Caco-2 (cell line): ENCODE results near the gene CCNI2. TPM values are rescaled to one million over a fixed set of nuclear protein-coding genes. Genes with fewer than 3 reads are reported as not detected.
A peak's percentile ranks its signal among the peaks of the same experiment; 100 is the strongest.

Experiments used
- BruUV-seq: library from RNA; stranded (reverse); fragments of 400-500 nt; replicated peaks from 2 replicates; lab custom pipeline; 2021; lab: Mats Ljungman, UMichigan
- CTCF ChIA-PET: fragments of 300-600 bp; sonication (Branson Sonifier 250); formaldehyde crosslinking; loops from one replicate; lab custom pipeline; 2022; ENCODE audit warnings: antibody characterized with exemption; lab: Charles Lee
- POLR2A ChIA-PET: fragments of 300-600 bp; sonication (Branson Sonifier 250); formaldehyde crosslinking; loops from one replicate; lab custom pipeline; 2022; ENCODE audit warnings: antibody characterized with exemption; lab: Charles Lee
- DNase-seq, 2 experiments: peaks; one replicate each; pipeline versions ENCODE4 v3.0.0 to v3.0.0-alpha.2; 2020 to 2022
- H3K27me3 ChIP-seq: replicated peaks from 2 replicates; pipeline ENCODE4 v1.6.0; 2011; ENCODE audit warnings: low read length; ENCODE audit not compliant: control insufficient read depth, insufficient read depth
- H3K36me3 ChIP-seq: 2 replicates; pipeline ENCODE4 v1.5.1; 2011; ENCODE audit warnings: low read length; ENCODE audit not compliant: control insufficient read depth, insufficient read depth
- H3K4me1 ChIP-seq: fragments of 250-450 bp; sonication (Bioruptor Pico); 2 replicates; pipeline ENCODE4 v1.5.1; 2020; ENCODE audit warnings: mild to moderate bottlenecking
- H3K4me3 ChIP-seq: 2 replicates; pipeline ENCODE4 v1.5.1; 2011; ENCODE audit warnings: low read depth, mild to moderate bottlenecking, control low read depth, low read length
- H3K9me3 ChIP-seq: fragments of 250-450 bp; sonication (Bioruptor Pico); 2 replicates; pipeline ENCODE4 v1.5.1; 2020; ENCODE audit warnings: mild to moderate bottlenecking, moderate library complexity
- H3K27ac Mint-ChIP-seq: one replicate; pipeline ENCODE4 v1.8.0; 2022; ENCODE audit warnings: mixed read lengths; ENCODE audit not compliant: unreplicated experiment
- H3K27me3 Mint-ChIP-seq: one replicate; pipeline ENCODE4 v1.8.0; 2022; ENCODE audit warnings: mixed read lengths; ENCODE audit not compliant: insufficient read depth, unreplicated experiment
- H3K36me3 Mint-ChIP-seq: one replicate; pipeline ENCODE4 v1.8.0; 2022; ENCODE audit warnings: mild to moderate bottlenecking, mixed read lengths; ENCODE audit not compliant: insufficient read depth, unreplicated experiment
- H3K4me1 Mint-ChIP-seq: one replicate; pipeline ENCODE4 v1.8.0; 2022; ENCODE audit warnings: low read depth, mixed read lengths; ENCODE audit not compliant: unreplicated experiment
- H3K4me3 Mint-ChIP-seq: one replicate; pipeline ENCODE4 v1.8.0; 2022; ENCODE audit warnings: mild to moderate bottlenecking, moderate library complexity, mixed read lengths; ENCODE audit not compliant: unreplicated experiment
- H3K9me3 Mint-ChIP-seq: one replicate; pipeline ENCODE4 v1.8.0; 2022; ENCODE audit warnings: mixed read lengths; ENCODE audit not compliant: unreplicated experiment
- CTCF ChIP-seq, 2 experiments: fragments of 200-600 bp in 1 of 2; IDR thresholded peaks; 1 replicate in 1 of 2; 2 replicates in 1 of 2; pipeline versions ENCODE4 v1.5.1 to v1.8.0; 2011 to 2022; ENCODE audit warnings: antibody characterized with exemption in 1 of 2, control low read depth in 1 of 2, inconsistent platforms in 1 of 2, low read depth in 1 of 2, low read length in 1 of 2, mild to moderate bottlenecking in 1 of 2, moderate library complexity in 1 of 2; ENCODE audit not compliant: insufficient read depth in 1 of 2, severe bottlenecking in 1 of 2, unreplicated experiment in 1 of 2
- intact Hi-C: fragments of 100-400 bp; cut with micrococcal nuclease; formaldehyde crosslinking; loops from one replicate; pipeline ENCODE4 v1.10.0; 2022; ENCODE audit not compliant: unreplicated experiment
- total RNA-seq: library from RNA; stranded (reverse); gene quantifications from 2 replicates; pipeline ENCODE4 v1.2.3, GENCODE V29; 2022

CCNI2 gene
- total RNA-seq, 1 experiment from 2014 or later, result 0.18 TPM

- no peaks in the 10 kb centered on the region for H3K36me3 ChIP-seq
- Mint-ChIP-seq H3K27me3 (no peaks in the 10 kb centered on the region), H3K36me3 (peaks cover 5% of the 10 kb centered on the region), H3K9me3 (no peaks in the 10 kb centered on the region), H3K4me3 (peak overlapping the region; percentile 73), H3K4me1 (peaks cover 26% of the 10 kb centered on the region), H3K27ac (peak overlapping the region; percentile 46)
- no peak for TF ChIP-seq CTCF (IDR thresholded peaks at IDR 0.05; ENCODE audit: insufficient read depth in 1 of 2, low read depth in 1 of 2, low read length in 1 of 2, severe bottlenecking in 1 of 2, unreplicated experiment in 1 of 2)
- peak overlapping the region; percentile 87 for H3K4me3 ChIP-seq
- BruUV-seq, result no TSS peak
- peaks cover 36% of the 10 kb centered on the region for H3K4me1 ChIP-seq
- no peaks in the 10 kb centered on the region for H3K27me3 ChIP-seq
- POLR2A ChIA-PET, result interaction anchor here (0.6 kb wide), 2 partner anchors 17 to 23 kb away, joined by 4 to 5 read pairs; no protein-coding TSS in a partner anchor
- intact Hi-C loops, result loop anchor here (2.0 kb wide), 2 partner anchors 30 to 44 kb away; no protein-coding TSS in a partner anchor
- CTCF ChIA-PET, result interaction anchor here (1.0 to 2.7 kb wide), 3 partner anchors 21 to 44 kb away, joined by 3 to 13 read pairs (median 9); no protein-coding TSS in a partner anchor
- no peaks in the 10 kb centered on the region for H3K9me3 ChIP-seq
- DNase-seq, result peak; percentile 30 to 59
Observed at GRCh38 chr5:132776131-132776937, 29.1 kb downstream of the CCNI2 start.

GRCh38 chr5:132776938-132777208, 29.6 kb downstream of the CCNI2 start:
- no peaks in the 10 kb centered on the region for H3K27me3 ChIP-seq
- H3K4me1 Mint-ChIP-seq, result peaks cover 26% of the 10 kb centered on the region
- intact Hi-C loops, result loop anchor here (2.0 kb wide), 2 partner anchors 30 to 44 kb away; no protein-coding TSS in a partner anchor
- peaks cover 31% of the 10 kb centered on the region for H3K4me1 ChIP-seq
- no peaks in the 10 kb centered on the region for H3K9me3 Mint-ChIP-seq
- CTCF ChIA-PET, result interaction anchor here (1.0 to 2.7 kb wide), 3 partner anchors 22 to 43 kb away, joined by 3 to 13 read pairs (median 9); no protein-coding TSS in a partner anchor
- peaks cover 5% of the 10 kb centered on the region for H3K36me3 Mint-ChIP-seq
- POLR2A ChIA-PET, result interaction anchor here (0.6 kb wide), 2 partner anchors 18 to 23 kb away, joined by 4 to 5 read pairs; no protein-coding TSS in a partner anchor
- H3K4me3 ChIP-seq, result peak overlapping the region; percentile 87
- no peak for TF ChIP-seq CTCF (IDR thresholded peaks at IDR 0.05; ENCODE audit: insufficient read depth in 1 of 2, low read depth in 1 of 2, low read length in 1 of 2, severe bottlenecking in 1 of 2, unreplicated experiment in 1 of 2)
- H3K36me3 ChIP-seq, result no peaks in the 10 kb centered on the region
- H3K9me3 ChIP-seq, result no peaks in the 10 kb centered on the region
- no peak for DNase-seq
- H3K27me3 Mint-ChIP-seq, result peaks cover 4% of the 10 kb centered on the region
- peak overlapping the region; percentile 46 for H3K27ac Mint-ChIP-seq
- H3K4me3 Mint-ChIP-seq, result peak overlapping the region; percentile 73
- no TSS peak for BruUV-seq

GRCh38 chr5:132777209-132778069, 30.2 kb downstream of the CCNI2 start, which contains the start of gene SEPTIN8:
Gene SEPTIN8, minus strand, starts transcription at chr5:132777239. Its CDS starts 102 bp downstream, at chr5:132777137.
- no peak for TF ChIP-seq CTCF (IDR thresholded peaks at IDR 0.05; ENCODE audit: insufficient read depth in 1 of 2, low read depth in 1 of 2, low read length in 1 of 2, severe bottlenecking in 1 of 2, unreplicated experiment in 1 of 2)
- Mint-ChIP-seq H3K4me1 (peaks cover 26% of the 10 kb centered on the region), H3K27ac (peak within 1 kb of the TSS; percentile 46), H3K4me3 (peak within 1 kb of the TSS; percentile 73), H3K36me3 (peaks cover 5% of the 10 kb centered on the region), H3K9me3 (no peaks in the 10 kb centered on the region), H3K27me3 (peaks cover 5% of the 10 kb centered on the region)
- no peaks in the 10 kb centered on the region for H3K27me3 ChIP-seq
- intact Hi-C loops, result loop anchor here (2.0 kb wide), 2 partner anchors 29 to 43 kb away; no protein-coding TSS in a partner anchor
- CTCF ChIA-PET, result interaction anchor here (0.8 to 2.7 kb wide), 4 partner anchors 22 to 43 kb away, joined by 3 to 13 read pairs (median 7); no protein-coding TSS in a partner anchor
- POLR2A ChIA-PET, result interaction anchor here (0.6 kb wide), 2 partner anchors 18 to 22 kb away, joined by 4 to 5 read pairs; no protein-coding TSS in a partner anchor
- peak within 1 kb of the TSS; percentile 87 for H3K4me3 ChIP-seq
- H3K9me3 ChIP-seq, result no peaks in the 10 kb centered on the region
- BruUV-seq, result no TSS peak
- DNase-seq, result peak in 1 of 2 experiments; percentile 69
- no peaks in the 10 kb centered on the region for H3K36me3 ChIP-seq
- H3K4me1 ChIP-seq, result peaks cover 25% of the 10 kb centered on the region
